GM12878 (cell line): ENCODE results near the gene YARS1. TPM values are rescaled to one million over a fixed set of nuclear protein-coding genes. Genes with fewer than 3 reads are reported as not detected.
A peak's percentile ranks its signal among the peaks of the same experiment; 100 is the strongest.

Experiments
- ATAC-seq: fragments of 200-7000 bp; cut with Tn5 transposase; 3 replicates; pipeline ENCODE4 v1.9.1; 2020; ENCODE audit warnings: mild to moderate bottlenecking, moderate library complexity
- BruUV-seq: library from RNA; stranded (reverse); fragments of 400-500 nt; replicated peaks from 2 replicates; lab custom pipeline; 2021; lab: Mats Ljungman, UMichigan
- CTCF ChIA-PET: fragments of 300-600 bp; sonication (Branson Sonifier 250); formaldehyde crosslinking; extraction: SDS; loops from one replicate; lab custom pipeline; 2021; ENCODE audit warnings: inconsistent platforms; lab: Yijun Ruan, JAX
- POLR2A ChIA-PET: fragments of 350-600 bp; formaldehyde crosslinking; extraction: SDS; loops from one replicate; lab custom pipeline; 2021; ENCODE audit warnings: inconsistent platforms; lab: Charles Lee
- RAD21 ChIA-PET: fragments of 300-600 bp; sonication (Branson Sonifier 250); formaldehyde crosslinking; loops from one replicate; lab custom pipeline; 2023; ENCODE audit warnings: antibody characterized with exemption; ENCODE audit not compliant: unreplicated experiment; lab: Charles Lee
- SMC1A ChIA-PET: fragments of 300-600 bp; sonication (Branson Sonifier 250); formaldehyde crosslinking; loops from one replicate; lab custom pipeline; 2023; ENCODE audit not compliant: unreplicated experiment, uncharacterized antibody; lab: Charles Lee
- DNase-seq: peaks from one replicate; pipeline ENCODE4 v3.0.0-alpha.2; 2011; ENCODE audit warnings: low read depth, low spot score
- FAIRE-seq: peaks from 3 replicates; lab custom pipeline; 2011; peaks lifted over from hg19 to GRCh38; lab: Jason Lieb, UNC
- H2AFZ ChIP-seq: 2 replicates; pipeline ENCODE4 v1.6.0; 2011; ENCODE audit warnings: low read depth, low read length, control low read depth; ENCODE audit not compliant: control insufficient read depth
- H3K27ac ChIP-seq: 2 replicates; pipeline ENCODE4 v1.5.1; 2011; ENCODE audit warnings: control low read depth; ENCODE audit not compliant: control insufficient read depth, insufficient read depth
- H3K27me3 ChIP-seq, 2 experiments: replicated peaks in 1 of 2; 2 replicates each; pipeline versions ENCODE4 v1.6.0 to v1.6.1; 2011; ENCODE audit warnings: low read length in 1 of 2; ENCODE audit not compliant: control insufficient read depth in 2 of 2, insufficient read depth in 2 of 2
- H3K36me3 ChIP-seq, 2 experiments: 2 replicates each; pipeline ENCODE4 v1.5.1; 2011; ENCODE audit warnings: low read length in 1 of 2; ENCODE audit not compliant: control insufficient read depth in 2 of 2, insufficient read depth in 2 of 2
- H3K4me1 ChIP-seq: 2 replicates; pipeline ENCODE4 v1.6.1; 2011; ENCODE audit warnings: mild to moderate bottlenecking, low read length, moderate library complexity, mixed read lengths; ENCODE audit not compliant: control insufficient read depth, insufficient read depth
- H3K4me2 ChIP-seq: 2 replicates; pipeline ENCODE4 v1.6.0; 2011; ENCODE audit warnings: control low read depth; ENCODE audit not compliant: control insufficient read depth, insufficient read depth
- H3K4me3 ChIP-seq: fragments of 200-600 bp; sonication (generic); 2 replicates; pipeline ENCODE4 v1.5.1; 2016
- H3K79me2 ChIP-seq: 2 replicates; pipeline ENCODE4 v1.6.0; 2011; ENCODE audit warnings: low read length; ENCODE audit not compliant: control insufficient read depth, insufficient read depth
- H3K9ac ChIP-seq: 2 replicates; pipeline ENCODE4 v1.8.0; 2011; ENCODE audit warnings: low read length, control low read depth, mixed read lengths; ENCODE audit not compliant: control insufficient read depth, insufficient read depth
- H3K9me3 ChIP-seq: replicated peaks from 3 replicates; pipeline ENCODE4 v1.5.1; 2011; ENCODE audit warnings: mild to moderate bottlenecking, low read length; ENCODE audit not compliant: control insufficient read depth, insufficient read depth
- H4K20me1 ChIP-seq: 2 replicates; pipeline ENCODE4 v1.6.0; 2011; ENCODE audit not compliant: control insufficient read depth, insufficient read depth
- ASH2L ChIP-seq: fragments of 300-600, 200-600 bp; sonication (generic); IDR thresholded peaks from 2 replicates; pipeline ENCODE4 v1.6.1; 2017; ENCODE audit warnings: low read depth, mild to moderate bottlenecking, borderline replicate concordance
- CEBPB ChIP-seq, 2 experiments: fragments of 150-350 bp in 1 of 2; IDR thresholded peaks; 2 replicates each; pipeline ENCODE4 v1.6.1; 2012 to 2014; ENCODE audit warnings: low read depth in 2 of 2, low read length in 2 of 2, borderline replicate concordance in 1 of 2, inconsistent platforms in 1 of 2
- CREM ChIP-seq: IDR thresholded peaks from 2 replicates; pipeline ENCODE4 v1.6.1; 2014; ENCODE audit warnings: antibody characterized with exemption, low read depth
- SUPT20H ChIP-seq: IDR thresholded peaks from 2 replicates; pipeline ENCODE4 v1.6.1; 2011; ENCODE audit warnings: low read depth, mild to moderate bottlenecking, low read length, moderate library complexity, borderline replicate concordance; ENCODE audit not compliant: control insufficient read depth
- WRNIP1 ChIP-seq: IDR thresholded peaks from 2 replicates; pipeline ENCODE4 v1.6.1; 2011; ENCODE audit warnings: low read depth, low read length, improper control_type of control experiment, borderline replicate concordance
- ZNF274 ChIP-seq: IDR thresholded peaks from one replicate; pipeline ENCODE4 v1.8.0; 2011; ENCODE audit not compliant: insufficient read length, insufficient read depth
- WGBS: methylation state at CpG from one replicate; pipeline ENCODE4 v1.1.6; 2016; ENCODE audit warnings: low lambda C conversion rate; ENCODE audit not compliant: insufficient replicate concordance, insufficient coverage; ENCODE audit errors: missing lambda C conversion rate; 5-methylcytosine and 5-hydroxymethylcytosine counted together
- in situ Hi-C: fragments of 300-500 bp; cut with MboI; formaldehyde crosslinking; loops from 9 replicates; pipeline ENCODE4 v1.14.3; 2018; ENCODE audit warnings: mixed read lengths
- intact Hi-C: fragments of 100-400 bp; cut with micrococcal nuclease; formaldehyde crosslinking; loops from one replicate; pipeline ENCODE4 v1.14.2; 2022; ENCODE audit not compliant: unreplicated experiment
- polyA plus RNA-seq, 11 experiments: library from polyadenylated mRNA; depleted of rRNA in 4 of 11; unstranded in 6 of 11; stranded (reverse) in 5 of 11; fragments of >200 nt; fragmentation: Nextera tagmentation in 4 of 11; fragmentation: Illumina TruSeq in 1 of 11; extraction: Ambion mirVana in 4 of 11; extraction: Trizol in 1 of 11; gene quantifications; 1 replicate in 1 of 11; 2 replicates in 10 of 11; pipeline versions ENCODE4 v1.2.1 to v1.2.3, GENCODE V29; 2011 to 2016; ENCODE audit warnings: inconsistent platforms in 2 of 11, missing spikeins in 2 of 11, low read depth in 1 of 11
- total RNA-seq, 4 experiments: library from RNA; depleted of rRNA in 3 of 4; stranded (reverse); fragments of >200 nt in 3 of 4; fragmentation: Illumina TruSeq in 1 of 4; extraction: Trizol in 1 of 4; gene quantifications; 2 replicates each; pipeline versions ENCODE4 v1.2.1 to v1.2.3, GENCODE V29; 2013 to 2021
- TF ChIP-seq, protein P1 (sequence below): fragments of 450-650 bp; conservative IDR thresholded peaks from 2 replicates; pipeline ENCODE4 v1.6.1; 2017; ENCODE audit warnings: mild to moderate bottlenecking, moderate library complexity
- TF ChIP-seq, protein P2 (sequence below): fragments of 450-650 bp; IDR thresholded peaks from 2 replicates; pipeline ENCODE4 v1.6.1; 2017; ENCODE audit warnings: low read depth, mild to moderate bottlenecking, moderate library complexity
- TF ChIP-seq, protein P3 (sequence below): IDR thresholded peaks from 2 replicates; pipeline ENCODE4 v1.6.1; 2011; ENCODE audit warnings: borderline replicate concordance, low read depth, mild to moderate bottlenecking, moderate library complexity, mixed read lengths, low read length; ENCODE audit not compliant: insufficient read depth; ENCODE audit errors: extremely low read length
- TF ChIP-seq, protein P4 (sequence below): fragments of 450-650 bp; IDR thresholded peaks from 2 replicates; pipeline ENCODE4 v1.6.1; 2017; ENCODE audit warnings: antibody characterized with exemption, mild to moderate bottlenecking, moderate library complexity

Gene YARS1
- total and polyA plus RNA-seq, 10 of the 15 experiments (the other 5 are each of a cell fraction or from before 2014, with no cell fraction given) = 39.9 to 202 (median 136) TPM

DNA sequence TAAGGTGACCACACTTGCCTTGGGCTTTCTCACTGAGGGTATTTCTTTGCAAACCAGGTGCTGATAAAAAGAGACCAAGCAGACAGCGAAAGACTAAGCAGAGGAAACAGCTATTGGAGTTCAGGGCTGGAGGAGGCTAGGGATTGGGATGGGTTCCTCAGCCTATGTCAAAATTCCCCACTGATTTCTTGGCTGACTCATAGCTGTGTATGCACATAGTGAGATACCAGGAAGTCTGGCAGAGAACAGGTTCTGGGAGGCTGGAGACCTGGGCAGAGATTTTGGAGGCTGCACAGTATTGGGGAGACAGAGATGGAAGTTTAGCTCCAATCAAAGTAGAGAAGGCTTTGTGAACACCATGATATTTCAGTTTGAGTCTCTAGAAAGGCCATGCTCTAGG is 25.3 kb downstream of the YARS1 start:
- POLR2A ChIA-PET = interaction anchor here (0.6 kb wide), 1 partner anchor 79 kb away, joined by 6 read pairs; no protein-coding TSS in a partner anchor
- peaks cover 8 to 37% of the 10 kb centered on the region in 2 experiments for H3K36me3 ChIP-seq
- no peak overlapping the region for H3K9ac ChIP-seq
- in situ Hi-C loops (no loop called here), intact Hi-C loops (no loop called here)
- H3K27me3 ChIP-seq = no peaks in the 10 kb centered on the region
- CTCF ChIA-PET = interaction anchor here (0.8 to 1.8 kb wide), 3 partner anchors 18 to 114 kb away, joined by 3 to 5 read pairs (median 3); no protein-coding TSS in a partner anchor
- H3K4me2 ChIP-seq = no peak overlapping the region
- 100% methylated on average over 1 of the region's 1 CpG for WGBS
- no peak overlapping the region for H2AFZ ChIP-seq
- H3K79me2 ChIP-seq = no peaks in the 10 kb centered on the region
- no peak overlapping the region for H3K27ac ChIP-seq
- DNase-seq = no peak
- no peak overlapping the region for H3K4me3 ChIP-seq
- RAD21 ChIA-PET = no interaction called here
- SMC1A ChIA-PET = interaction anchor here (0.8 kb wide), 1 partner anchor 98 kb away, joined by 3 read pairs; no protein-coding TSS in a partner anchor
- TF ChIP-seq CEBPB (IDR thresholded peaks at IDR 0.05; ENCODE audit: borderline replicate concordance in 1 of 2, low read depth in 2 of 2, low read length in 2 of 2) (no peak), SUPT20H (no peak), ZNF274 (no peak), CREM (no peak), WRNIP1 (no peak), ASH2L (no peak)
- TF ChIP-seq, protein P1, sequence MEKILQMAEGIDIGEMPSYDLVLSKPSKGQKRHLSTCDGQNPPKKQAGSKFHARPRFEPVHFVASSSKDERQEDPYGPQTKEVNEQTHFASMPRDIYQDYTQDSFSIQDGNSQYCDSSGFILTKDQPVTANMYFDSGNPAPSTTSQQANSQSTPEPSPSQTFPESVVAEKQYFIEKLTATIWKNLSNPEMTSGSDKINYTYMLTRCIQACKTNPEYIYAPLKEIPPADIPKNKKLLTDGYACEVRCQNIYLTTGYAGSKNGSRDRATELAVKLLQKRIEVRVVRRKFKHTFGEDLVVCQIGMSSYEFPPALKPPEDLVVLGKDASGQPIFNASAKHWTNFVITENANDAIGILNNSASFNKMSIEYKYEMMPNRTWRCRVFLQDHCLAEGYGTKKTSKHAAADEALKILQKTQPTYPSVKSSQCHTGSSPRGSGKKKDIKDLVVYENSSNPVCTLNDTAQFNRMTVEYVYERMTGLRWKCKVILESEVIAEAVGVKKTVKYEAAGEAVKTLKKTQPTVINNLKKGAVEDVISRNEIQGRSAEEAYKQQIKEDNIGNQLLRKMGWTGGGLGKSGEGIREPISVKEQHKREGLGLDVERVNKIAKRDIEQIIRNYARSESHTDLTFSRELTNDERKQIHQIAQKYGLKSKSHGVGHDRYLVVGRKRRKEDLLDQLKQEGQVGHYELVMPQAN = no peak
- TF ChIP-seq, protein P2, sequence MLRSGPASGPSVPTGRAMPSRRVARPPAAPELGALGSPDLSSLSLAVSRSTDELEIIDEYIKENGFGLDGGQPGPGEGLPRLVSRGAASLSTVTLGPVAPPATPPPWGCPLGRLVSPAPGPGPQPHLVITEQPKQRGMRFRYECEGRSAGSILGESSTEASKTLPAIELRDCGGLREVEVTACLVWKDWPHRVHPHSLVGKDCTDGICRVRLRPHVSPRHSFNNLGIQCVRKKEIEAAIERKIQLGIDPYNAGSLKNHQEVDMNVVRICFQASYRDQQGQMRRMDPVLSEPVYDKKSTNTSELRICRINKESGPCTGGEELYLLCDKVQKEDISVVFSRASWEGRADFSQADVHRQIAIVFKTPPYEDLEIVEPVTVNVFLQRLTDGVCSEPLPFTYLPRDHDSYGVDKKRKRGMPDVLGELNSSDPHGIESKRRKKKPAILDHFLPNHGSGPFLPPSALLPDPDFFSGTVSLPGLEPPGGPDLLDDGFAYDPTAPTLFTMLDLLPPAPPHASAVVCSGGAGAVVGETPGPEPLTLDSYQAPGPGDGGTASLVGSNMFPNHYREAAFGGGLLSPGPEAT = no peak
- TF ChIP-seq, protein P3, sequence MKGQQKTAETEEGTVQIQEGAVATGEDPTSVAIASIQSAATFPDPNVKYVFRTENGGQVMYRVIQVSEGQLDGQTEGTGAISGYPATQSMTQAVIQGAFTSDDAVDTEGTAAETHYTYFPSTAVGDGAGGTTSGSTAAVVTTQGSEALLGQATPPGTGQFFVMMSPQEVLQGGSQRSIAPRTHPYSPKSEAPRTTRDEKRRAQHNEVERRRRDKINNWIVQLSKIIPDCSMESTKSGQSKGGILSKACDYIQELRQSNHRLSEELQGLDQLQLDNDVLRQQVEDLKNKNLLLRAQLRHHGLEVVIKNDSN = no peak
- TF ChIP-seq, protein P4, sequence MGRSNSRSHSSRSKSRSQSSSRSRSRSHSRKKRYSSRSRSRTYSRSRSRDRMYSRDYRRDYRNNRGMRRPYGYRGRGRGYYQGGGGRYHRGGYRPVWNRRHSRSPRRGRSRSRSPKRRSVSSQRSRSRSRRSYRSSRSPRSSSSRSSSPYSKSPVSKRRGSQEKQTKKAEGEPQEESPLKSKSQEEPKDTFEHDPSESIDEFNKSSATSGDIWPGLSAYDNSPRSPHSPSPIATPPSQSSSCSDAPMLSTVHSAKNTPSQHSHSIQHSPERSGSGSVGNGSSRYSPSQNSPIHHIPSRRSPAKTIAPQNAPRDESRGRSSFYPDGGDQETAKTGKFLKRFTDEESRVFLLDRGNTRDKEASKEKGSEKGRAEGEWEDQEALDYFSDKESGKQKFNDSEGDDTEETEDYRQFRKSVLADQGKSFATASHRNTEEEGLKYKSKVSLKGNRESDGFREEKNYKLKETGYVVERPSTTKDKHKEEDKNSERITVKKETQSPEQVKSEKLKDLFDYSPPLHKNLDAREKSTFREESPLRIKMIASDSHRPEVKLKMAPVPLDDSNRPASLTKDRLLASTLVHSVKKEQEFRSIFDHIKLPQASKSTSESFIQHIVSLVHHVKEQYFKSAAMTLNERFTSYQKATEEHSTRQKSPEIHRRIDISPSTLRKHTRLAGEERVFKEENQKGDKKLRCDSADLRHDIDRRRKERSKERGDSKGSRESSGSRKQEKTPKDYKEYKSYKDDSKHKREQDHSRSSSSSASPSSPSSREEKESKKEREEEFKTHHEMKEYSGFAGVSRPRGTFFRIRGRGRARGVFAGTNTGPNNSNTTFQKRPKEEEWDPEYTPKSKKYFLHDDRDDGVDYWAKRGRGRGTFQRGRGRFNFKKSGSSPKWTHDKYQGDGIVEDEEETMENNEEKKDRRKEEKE = no peak
- FAIRE-seq = peak; percentile 56
- BruUV-seq = no TSS peak
- H4K20me1 ChIP-seq = no peaks in the 10 kb centered on the region
- H3K4me1 ChIP-seq = peaks cover 2% of the 10 kb centered on the region; the same call in 1 of the 2 replicates
- no peaks in the 10 kb centered on the region for H3K9me3 ChIP-seq
- no peak for ATAC-seq
